IMR-90 (cell line): ENCODE data around the gene ZNF766. TPM values are rescaled to one million over a fixed set of nuclear protein-coding genes. Genes with fewer than 3 reads are reported as not detected.

ENCODE experiments used
- ATAC-seq: fragments of 200-7000 bp; cut with Tn5 transposase; 2 replicates; pipeline ENCODE4 v1.9.1; 2020; ENCODE audit warnings: low read depth, mild to moderate bottlenecking, moderate library complexity
- BruUV-seq: library from RNA; stranded (reverse); fragments of 400-500 nt; replicated peaks from 2 replicates; lab custom pipeline; 2021; lab: Mats Ljungman, UMichigan
- CTCF ChIA-PET: fragments of 300-600 bp; formaldehyde crosslinking; extraction: SDS; loops from one replicate; lab custom pipeline; 2021; ENCODE audit warnings: antibody characterized with exemption; lab: Yijun Ruan, JAX
- POLR2A ChIA-PET: fragments of 300-600 bp; sonication (Branson Sonifier 250); formaldehyde crosslinking; loops from one replicate; lab custom pipeline; 2022; ENCODE audit warnings: antibody characterized with exemption; ENCODE audit not compliant: unreplicated experiment; lab: Charles Lee
- DNase-seq: peaks from one replicate; pipeline ENCODE4 v3.0.0; 2013
- H2AFZ ChIP-seq: replicated peaks from 2 replicates; pipeline ENCODE3; 2013; ENCODE audit warnings: low read length, mild to moderate bottlenecking; ENCODE audit not compliant: poor library complexity
- H2AK5ac ChIP-seq: 2 replicates; pipeline ENCODE4 v1.6.1; 2013; ENCODE audit warnings: low read depth, low read length, inconsistent platforms
- H2AK9ac ChIP-seq: replicated peaks from 2 replicates; pipeline ENCODE3; 2013; ENCODE audit warnings: mild to moderate bottlenecking, low read depth, low read length, moderate library complexity; ENCODE audit not compliant: poor library complexity
- H2BK120ac ChIP-seq: 2 replicates; pipeline ENCODE4 v1.6.1; 2013; ENCODE audit warnings: low read depth, low read length, inconsistent platforms
- H2BK15ac ChIP-seq: 3 replicates; pipeline ENCODE4 v1.6.1; 2013; ENCODE audit warnings: low read depth, low read length, inconsistent platforms
- H2BK20ac ChIP-seq: 2 replicates; pipeline ENCODE4 v1.6.1; 2013; ENCODE audit warnings: low read depth, mild to moderate bottlenecking, inconsistent platforms, low read length, moderate library complexity
- H2BK5ac ChIP-seq: 2 replicates; pipeline ENCODE4 v1.6.1; 2013; ENCODE audit warnings: mild to moderate bottlenecking, low read depth, low read length, inconsistent platforms; ENCODE audit not compliant: poor library complexity, severe bottlenecking
- H3K14ac ChIP-seq: replicated peaks from 2 replicates; pipeline ENCODE4 v1.6.1; 2013; ENCODE audit warnings: low read depth, low read length, inconsistent platforms
- H3K18ac ChIP-seq: 2 replicates; pipeline ENCODE4 v1.6.1; 2013; ENCODE audit warnings: low read depth, low read length, control low read depth
- H3K23ac ChIP-seq: 2 replicates; pipeline ENCODE4 v1.6.1; 2013; ENCODE audit warnings: low read depth, low read length, inconsistent platforms
- H3K27ac ChIP-seq: 2 replicates; pipeline ENCODE4 v1.5.1; 2013; ENCODE audit warnings: mild to moderate bottlenecking, control low read depth, low read length; ENCODE audit not compliant: insufficient read depth
- H3K27me3 ChIP-seq: 2 replicates; pipeline ENCODE4 v1.6.1; 2013; ENCODE audit warnings: low read length; ENCODE audit not compliant: control insufficient read depth, insufficient read depth
- H3K36me3 ChIP-seq: 2 replicates; pipeline ENCODE4 v1.6.1; 2013; ENCODE audit warnings: low read length, mixed read lengths; ENCODE audit not compliant: control insufficient read depth, insufficient read depth
- H3K4ac ChIP-seq: 2 replicates; pipeline ENCODE4 v1.6.1; 2013; ENCODE audit warnings: low read depth, low read length, inconsistent platforms
- H3K4me1 ChIP-seq: 2 replicates; pipeline ENCODE4 v1.6.1; 2013; ENCODE audit warnings: low read length, mixed read lengths; ENCODE audit not compliant: control insufficient read depth, insufficient read depth
- H3K4me2 ChIP-seq: 2 replicates; pipeline ENCODE4 v1.6.1; 2013; ENCODE audit warnings: low read depth, mild to moderate bottlenecking, control low read depth, low read length, moderate library complexity
- H3K4me3 ChIP-seq: 2 replicates; pipeline ENCODE4 v1.5.1; 2013; ENCODE audit warnings: low read depth, mild to moderate bottlenecking, control low read depth, low read length, moderate library complexity; ENCODE audit not compliant: insufficient read depth
- H3K56ac ChIP-seq: 2 replicates; pipeline ENCODE4 v1.6.1; 2013; ENCODE audit warnings: low read length, inconsistent platforms; ENCODE audit not compliant: insufficient read depth; ENCODE audit errors: extremely low read depth
- H3K79me1 ChIP-seq, 2 experiments: 2 replicates each; pipeline ENCODE4 v1.6.1; 2013; ENCODE audit warnings: low read length in 2 of 2, inconsistent platforms in 1 of 2, low read depth in 1 of 2
- H3K9ac ChIP-seq: 2 replicates; pipeline ENCODE4 v1.6.1; 2013; ENCODE audit warnings: low read depth, low read length, control low read depth
- H3K9me1 ChIP-seq: 2 replicates; pipeline ENCODE4 v1.6.1; 2013; ENCODE audit warnings: low read length, inconsistent platforms; ENCODE audit not compliant: insufficient read depth
- H3K9me3 ChIP-seq: 2 replicates; pipeline ENCODE4 v1.6.1; 2013; ENCODE audit warnings: low read length; ENCODE audit not compliant: control insufficient read depth, insufficient read depth
- H4K20me1 ChIP-seq: 2 replicates; pipeline ENCODE4 v1.6.1; 2013; ENCODE audit warnings: low read length, inconsistent platforms; ENCODE audit not compliant: insufficient read depth
- H4K5ac ChIP-seq: 2 replicates; pipeline ENCODE4 v1.6.1; 2013; ENCODE audit warnings: mild to moderate bottlenecking, low read depth, low read length, control low read depth
- H4K8ac ChIP-seq, 2 experiments: 2 replicates each; pipeline ENCODE4 v1.6.1; 2013; ENCODE audit warnings: low read depth in 2 of 2, low read length in 2 of 2, control low read depth in 1 of 2, inconsistent platforms in 1 of 2
- H4K91ac ChIP-seq: 2 replicates; pipeline ENCODE4 v1.6.1; 2013; ENCODE audit warnings: low read depth, low read length, inconsistent platforms; ENCODE audit not compliant: insufficient read depth
- BHLHE40 ChIP-seq: fragments of 150-350 bp; IDR thresholded peaks from 2 replicates; pipeline ENCODE4 v1.6.1; 2016; ENCODE audit warnings: mild to moderate bottlenecking, low read depth, low read length
- CHD1 ChIP-seq: IDR thresholded peaks from 2 replicates; pipeline ENCODE4 v1.6.1; 2012; ENCODE audit warnings: low read depth, low read length, improper control_type of control experiment
- CTCF ChIP-seq: conservative IDR thresholded peaks from 2 replicates; pipeline ENCODE4 v1.5.1; 2012; ENCODE audit warnings: mild to moderate bottlenecking, low read depth, low read length, improper control_type of control experiment
- ELK1 ChIP-seq: fragments of 150-350 bp; IDR thresholded peaks from 2 replicates; pipeline ENCODE4 v1.6.1; 2016; ENCODE audit warnings: low read depth, mild to moderate bottlenecking, low read length, moderate library complexity, borderline replicate concordance
- FOS ChIP-seq: fragments of 150-350 bp; IDR thresholded peaks from 2 replicates; pipeline ENCODE4 v1.6.1; 2016; ENCODE audit warnings: low read depth, low read length
- MAZ ChIP-seq: IDR thresholded peaks from 2 replicates; pipeline ENCODE4 v1.6.1; 2012; ENCODE audit warnings: low read depth, mild to moderate bottlenecking, low read length, improper control_type of control experiment, moderate library complexity, borderline replicate concordance
- MXI1 ChIP-seq: IDR thresholded peaks from 2 replicates; pipeline ENCODE4 v1.6.1; 2012; ENCODE audit warnings: low read depth, mild to moderate bottlenecking, low read length, moderate library complexity, borderline replicate concordance
- NFE2L2 ChIP-seq: fragments of 150-350 bp; IDR thresholded peaks from 2 replicates; pipeline ENCODE4 v1.6.1; 2016; ENCODE audit warnings: low read depth, mild to moderate bottlenecking, low read length
- POLR2A ChIP-seq: IDR thresholded peaks from 2 replicates; pipeline ENCODE4 v1.6.1; 2012; ENCODE audit warnings: mild to moderate bottlenecking, low read depth, low read length
- RCOR1 ChIP-seq: IDR thresholded peaks from 2 replicates; pipeline ENCODE4 v1.6.1; 2012; ENCODE audit warnings: mild to moderate bottlenecking, low read length, improper control_type of control experiment; ENCODE audit not compliant: insufficient replicate concordance
- SMC3 ChIP-seq: fragments of 150-350 bp; IDR thresholded peaks from 2 replicates; pipeline ENCODE4 v1.6.1; 2016; ENCODE audit warnings: low read depth, mild to moderate bottlenecking, antibody characterized with exemption, low read length, moderate library complexity
- USF2 ChIP-seq: fragments of 150-350 bp; IDR thresholded peaks from 2 replicates; pipeline ENCODE4 v1.6.1; 2017; ENCODE audit warnings: mild to moderate bottlenecking, antibody characterized with exemption, low read length, low read depth
- WGBS, 2 experiments: methylation state at CpG; one replicate each; pipeline versions ENCODE4 v1.1.5 to v1.1.7; 2013; ENCODE audit warnings: missing lambda C conversion rate in 2 of 2; ENCODE audit not compliant: insufficient read length in 1 of 2; ENCODE audit errors: extremely low coverage in 2 of 2; 5-methylcytosine and 5-hydroxymethylcytosine counted together
- dilution Hi-C: fragments of 300-500 bp; cut with HindIII; formaldehyde crosslinking; loops from one replicate; pipeline ENCODE4 v1.14.3; 2018; ENCODE audit warnings: low sequenced_read_pairs; ENCODE audit not compliant: unreplicated experiment
- in situ Hi-C: fragments of 300-500 bp; cut with MboI; formaldehyde crosslinking; loops from 3 replicates; pipeline ENCODE4 v1.14.3; 2019; ENCODE audit warnings: low sequenced_read_pairs, inconsistent platforms, mixed read lengths
- intact Hi-C: fragments of 100-400 bp; cut with micrococcal nuclease; formaldehyde crosslinking; loops from 2 replicates; pipeline ENCODE4 v1.10.0; 2022
- polyA plus RNA-seq, 3 experiments: library from polyadenylated mRNA; depleted of rRNA; stranded (reverse); fragments of >200 nt; gene quantifications; 2 replicates each; pipeline ENCODE4 v1.2.3, GENCODE V29; 2012; ENCODE audit warnings: low replicate concordance in 1 of 3
- total RNA-seq: library from RNA; depleted of rRNA; stranded (reverse); fragments of >200 nt; gene quantifications from 2 replicates; pipeline ENCODE4 v1.2.3, GENCODE V29; 2012

The ZNF766 gene
- total and polyA plus RNA-seq, 2 of the 4 experiments (the other 2 are of a cell fraction), result 4.9 to 20.4 TPM

GRCh38 chr19:52273301-52273700 lies 3.9 kb downstream of the ZNF766 start:
- in situ Hi-C loops (no loop called here), intact Hi-C loops (no loop called here), dilution Hi-C loops (no loop called here)
- Histone ChIP-seq H2BK20ac (no peak overlapping the region), H2AK9ac (no peak overlapping the region), H3K36me3 (peaks cover 17% of the 10 kb centered on the region), H2AFZ (no peak overlapping the region), H3K14ac (no peak overlapping the region), H2BK5ac (no peak overlapping the region), H3K27ac (no peak overlapping the region), H3K79me1 (peaks cover 32 to 49% of the 10 kb centered on the region in 2 experiments), H3K4me2 (no peak overlapping the region), H4K20me1 (no peaks in the 10 kb centered on the region), H3K4ac (no peak overlapping the region), H2BK15ac (no peak overlapping the region), H3K27me3 (no peaks in the 10 kb centered on the region), H3K4me1 (peaks cover 2% of the 10 kb centered on the region), H3K18ac (no peak overlapping the region), H4K5ac (no peak overlapping the region), H2BK120ac (no peak overlapping the region), H3K23ac (no peak overlapping the region), H3K4me3 (no peak overlapping the region), H3K56ac (no peak overlapping the region), H4K91ac (no peak overlapping the region), H2AK5ac (no peak overlapping the region), H3K9me3 (peaks cover 8% of the 10 kb centered on the region; the same call in 1 of the 2 replicates), H3K9ac (no peak overlapping the region), H4K8ac (no peak overlapping the region), H3K9me1 (no peaks in the 10 kb centered on the region)
- DNase-seq (no peak), ATAC-seq (no peak)
- ChIA-PET CTCF (no interaction called here), POLR2A (no interaction called here)
- BruUV-seq, result no TSS peak
- TF ChIP-seq RCOR1, result no peak
- no peak for TF ChIP-seq NFE2L2
- TF ChIP-seq CHD1, result no peak
- no peak for TF ChIP-seq USF2
- no peak for TF ChIP-seq SMC3
- no peak for TF ChIP-seq MXI1
- TF ChIP-seq FOS, result no peak
- TF ChIP-seq BHLHE40, result no peak
- TF ChIP-seq ELK1, result no peak
- no peak for TF ChIP-seq MAZ
- TF ChIP-seq CTCF, result no peak
- no peak for TF ChIP-seq POLR2A
- WGBS, 2 experiments, result 100% methylated on average over 2 of the region's 2 CpGs; no CpG with 5 or more reads in 1 of the 2 experiments
